Vagina (tissue), 2 donors: ENCODE measurements around the gene BRPF1.

Experiments used
- POLR2A ChIP-seq, 2 donors: fragments of 450-650 bp; IDR thresholded peaks; one replicate each; pipeline ENCODE4 v1.6.1; 2017; ENCODE audit warnings: antibody characterized with exemption in 2 of 2, mild to moderate bottlenecking in 2 of 2, moderate library complexity in 2 of 2
- POLR2AphosphoS5 ChIP-seq, 2 donors: sonication (generic); formaldehyde crosslinking; IDR thresholded peaks; one replicate each; pipeline ENCODE4 v1.9.0; 2017; ENCODE audit warnings: antibody characterized with exemption in 2 of 2, mild to moderate bottlenecking in 2 of 2, low read depth in 1 of 2; ENCODE audit not compliant: insufficient read depth in 1 of 2
- TF ChIP-seq, protein P1 (sequence below), 3 experiments: fragments of 450-650 bp in 2 of 3; fragments of 200-600 bp in 1 of 3; sonication (generic) in 1 of 3; IDR thresholded peaks; one replicate each; pipeline ENCODE4 v1.5.1; 2017 to 2019; ENCODE audit warnings: antibody characterized with exemption in 3 of 3, mild to moderate bottlenecking in 2 of 3, moderate library complexity in 2 of 3

GRCh38 chr3:9710174-9710739 is 21.3 kb upstream of the BRPF1 start:
- TF ChIP-seq POLR2A (IDR thresholded peaks at IDR 0.05) (no peak), POLR2AphosphoS5 (IDR thresholded peaks at IDR 0.05; ENCODE audit: insufficient read depth in 1 of 2, low read depth in 1 of 2) (no peak)
- TF ChIP-seq, protein P1, sequence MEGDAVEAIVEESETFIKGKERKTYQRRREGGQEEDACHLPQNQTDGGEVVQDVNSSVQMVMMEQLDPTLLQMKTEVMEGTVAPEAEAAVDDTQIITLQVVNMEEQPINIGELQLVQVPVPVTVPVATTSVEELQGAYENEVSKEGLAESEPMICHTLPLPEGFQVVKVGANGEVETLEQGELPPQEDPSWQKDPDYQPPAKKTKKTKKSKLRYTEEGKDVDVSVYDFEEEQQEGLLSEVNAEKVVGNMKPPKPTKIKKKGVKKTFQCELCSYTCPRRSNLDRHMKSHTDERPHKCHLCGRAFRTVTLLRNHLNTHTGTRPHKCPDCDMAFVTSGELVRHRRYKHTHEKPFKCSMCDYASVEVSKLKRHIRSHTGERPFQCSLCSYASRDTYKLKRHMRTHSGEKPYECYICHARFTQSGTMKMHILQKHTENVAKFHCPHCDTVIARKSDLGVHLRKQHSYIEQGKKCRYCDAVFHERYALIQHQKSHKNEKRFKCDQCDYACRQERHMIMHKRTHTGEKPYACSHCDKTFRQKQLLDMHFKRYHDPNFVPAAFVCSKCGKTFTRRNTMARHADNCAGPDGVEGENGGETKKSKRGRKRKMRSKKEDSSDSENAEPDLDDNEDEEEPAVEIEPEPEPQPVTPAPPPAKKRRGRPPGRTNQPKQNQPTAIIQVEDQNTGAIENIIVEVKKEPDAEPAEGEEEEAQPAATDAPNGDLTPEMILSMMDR (IDR thresholded peaks at IDR 0.05): no peak
